Duodenal mucosa (tissue), 2 donors: ENCODE results near the gene EFCAB11.

Source experiments
- H3K27ac ChIP-seq: one replicate; pipeline ENCODE4 v1.7.0; 2013; ENCODE audit warnings: low read depth, low read length
- H3K27me3 ChIP-seq, 2 donors: one replicate each; pipeline ENCODE4 v1.7.0; 2013; ENCODE audit warnings: low read length in 2 of 2, control low read depth in 1 of 2; ENCODE audit not compliant: insufficient read depth in 2 of 2, control insufficient read depth in 1 of 2
- H3K36me3 ChIP-seq, 2 donors: one replicate each; pipeline ENCODE4 v1.7.0; 2013; ENCODE audit warnings: low read length in 2 of 2, control low read depth in 1 of 2; ENCODE audit not compliant: insufficient read depth in 2 of 2, control insufficient read depth in 1 of 2
- H3K4me1 ChIP-seq, 2 donors: one replicate each; pipeline ENCODE4 v1.7.0; 2013; ENCODE audit warnings: low read length in 2 of 2, control low read depth in 1 of 2; ENCODE audit not compliant: insufficient read depth in 2 of 2, control insufficient read depth in 1 of 2
- H3K4me3 ChIP-seq, 2 donors: one replicate each; pipeline ENCODE4 v1.7.0; 2013; ENCODE audit warnings: low read length in 2 of 2, low read depth in 1 of 2
- H3K9ac ChIP-seq, 2 donors: one replicate each; pipeline ENCODE4 v1.7.0; 2013; ENCODE audit warnings: low read length in 2 of 2, low read depth in 1 of 2
- H3K9me3 ChIP-seq, 2 donors: one replicate each; pipeline ENCODE4 v1.7.0; 2013; ENCODE audit warnings: low read length in 2 of 2, control low read depth in 1 of 2; ENCODE audit not compliant: control insufficient read depth in 1 of 2

The EFCAB11 gene, protein sequence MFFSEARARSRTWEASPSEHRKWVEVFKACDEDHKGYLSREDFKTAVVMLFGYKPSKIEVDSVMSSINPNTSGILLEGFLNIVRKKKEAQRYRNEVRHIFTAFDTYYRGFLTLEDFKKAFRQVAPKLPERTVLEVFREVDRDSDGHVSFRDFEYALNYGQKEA

DNA sequence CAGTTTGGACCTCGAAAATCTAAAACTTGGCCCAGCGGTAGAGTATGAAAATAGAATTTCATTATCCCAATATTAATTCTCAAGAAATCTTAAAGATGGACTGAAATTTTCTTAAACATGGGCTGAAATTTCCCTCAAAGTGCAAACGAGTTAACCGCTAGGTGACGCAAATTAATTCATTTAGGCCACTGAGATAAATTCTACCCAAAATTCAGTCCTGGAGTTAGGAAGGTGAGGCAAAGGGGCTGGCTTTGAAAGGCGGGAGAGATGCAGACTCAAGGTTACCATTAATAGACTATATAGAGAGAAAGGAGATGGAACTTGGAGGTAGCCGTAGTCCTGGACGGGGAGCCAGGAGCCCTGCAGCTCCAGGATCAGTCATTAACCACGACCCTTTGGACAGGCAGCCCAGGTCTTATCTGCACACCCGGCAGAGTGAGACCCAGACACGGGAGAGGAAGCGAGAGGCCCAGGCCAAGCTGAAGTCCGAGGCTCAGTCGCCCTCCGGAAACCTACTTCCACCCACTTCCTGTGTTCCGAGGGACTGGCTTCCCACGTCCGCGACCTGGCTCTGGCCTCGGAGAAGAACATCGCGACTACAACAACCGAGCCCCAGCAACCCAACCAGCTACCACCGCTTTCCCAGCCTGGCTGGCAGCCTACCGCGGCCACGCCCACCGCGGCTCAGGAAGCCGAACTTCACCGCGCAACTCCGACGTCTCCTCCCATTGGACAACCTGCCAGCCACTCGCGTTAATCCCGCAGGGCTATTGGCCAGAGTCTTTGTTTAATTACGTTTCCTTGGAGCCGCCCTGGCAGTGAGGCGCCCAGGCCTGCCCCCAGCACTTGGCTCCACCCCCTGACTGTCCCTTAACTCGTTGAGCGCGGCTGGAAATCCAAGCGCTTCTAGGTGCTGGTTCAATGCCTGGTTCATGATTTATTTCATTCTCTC, at the start of gene EFCAB11:
EFCAB11 (minus strand) TSS at position 661 of the 952 bp plus-strand sequence; CDS start at position 591, 70 bp downstream.
- peak within 1 kb of the TSS; percentile 72 to 87 for H3K9ac ChIP-seq
- peak within 1 kb of the TSS; percentile 55 for H3K27ac ChIP-seq
- H3K36me3 ChIP-seq = peaks cover 0 to 10% of the 10 kb centered on the region in 2 donors
- no peaks in the 10 kb centered on the region for H3K9me3 ChIP-seq
- H3K4me3 ChIP-seq = peak within 1 kb of the TSS; percentile 93 to 99
- peaks cover 13 to 27% of the 10 kb centered on the region in 2 donors for H3K4me1 ChIP-seq
- H3K27me3 ChIP-seq = no peaks in the 10 kb centered on the region

DNA sequence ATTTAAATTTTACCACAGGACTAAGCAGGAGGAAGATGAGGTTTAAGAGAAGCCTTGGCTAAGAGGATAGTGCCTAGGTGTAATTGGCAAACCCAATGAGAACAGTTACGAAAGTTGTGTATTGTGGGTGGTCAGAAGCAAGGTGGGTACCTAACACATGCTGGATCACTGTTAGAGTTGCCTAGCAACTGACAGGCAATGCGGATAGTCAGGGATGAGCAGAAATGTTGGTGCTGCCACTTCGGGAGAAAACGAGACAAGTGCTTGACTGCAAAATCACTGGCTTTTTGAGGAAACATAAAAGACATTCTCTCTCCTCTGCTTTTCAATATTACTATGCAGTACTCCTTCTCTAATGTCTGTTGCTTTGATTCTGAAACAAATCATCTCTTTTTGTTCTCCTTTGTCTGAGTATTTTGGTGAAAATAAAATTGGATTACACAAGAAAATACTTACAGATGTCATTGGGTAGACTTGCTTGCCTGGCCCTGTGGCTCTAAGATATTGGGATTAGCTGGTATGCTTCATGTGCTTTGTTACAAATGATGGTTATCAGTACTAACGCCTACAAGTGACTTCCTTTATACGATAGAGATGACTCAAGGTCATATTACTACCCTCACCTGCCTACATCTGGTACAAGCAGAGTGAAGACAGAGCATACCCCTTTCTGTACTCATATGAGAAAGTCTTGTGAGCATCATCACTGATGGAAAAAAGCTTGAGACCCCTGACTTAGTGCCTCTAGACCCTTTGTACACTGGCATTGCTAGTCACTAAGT, 49.2 kb upstream of the EFCAB11 start:
- Histone ChIP-seq H3K36me3 (peaks cover 6 to 17% of the 10 kb centered on the region in 2 donors), H3K27me3 (no peaks in the 10 kb centered on the region), H3K27ac (no peak overlapping the region), H3K4me3 (no peak overlapping the region), H3K9me3 (no peaks in the 10 kb centered on the region), H3K9ac (no peak overlapping the region), H3K4me1 (no peaks in the 10 kb centered on the region)

DNA sequence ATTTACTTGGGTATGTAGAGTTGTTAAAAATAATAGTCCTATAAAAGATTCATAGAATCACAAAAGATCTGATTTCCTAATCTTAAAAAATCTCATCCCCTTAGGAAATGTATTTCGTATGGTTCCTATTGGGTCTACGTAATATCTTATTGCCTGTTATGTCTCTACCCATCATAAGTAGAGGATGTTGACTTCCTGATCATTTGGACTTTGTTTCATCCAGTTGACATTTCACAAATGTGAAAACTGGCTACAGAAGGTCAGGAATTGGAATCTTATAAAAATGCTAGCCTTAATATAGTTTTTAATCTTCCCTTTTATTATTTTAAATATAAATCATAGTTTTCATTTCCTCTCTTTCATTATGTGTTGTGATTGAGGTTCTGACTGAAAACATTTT, 46.4 kb upstream of the EFCAB11 start:
- H3K9me3 ChIP-seq = no peaks in the 10 kb centered on the region
- no peaks in the 10 kb centered on the region for H3K27me3 ChIP-seq
- peaks cover 11 to 34% of the 10 kb centered on the region in 2 donors for H3K36me3 ChIP-seq
- H3K9ac ChIP-seq = no peak overlapping the region
- no peaks in the 10 kb centered on the region for H3K4me1 ChIP-seq
- no peak overlapping the region for H3K27ac ChIP-seq
- no peak overlapping the region for H3K4me3 ChIP-seq

DNA sequence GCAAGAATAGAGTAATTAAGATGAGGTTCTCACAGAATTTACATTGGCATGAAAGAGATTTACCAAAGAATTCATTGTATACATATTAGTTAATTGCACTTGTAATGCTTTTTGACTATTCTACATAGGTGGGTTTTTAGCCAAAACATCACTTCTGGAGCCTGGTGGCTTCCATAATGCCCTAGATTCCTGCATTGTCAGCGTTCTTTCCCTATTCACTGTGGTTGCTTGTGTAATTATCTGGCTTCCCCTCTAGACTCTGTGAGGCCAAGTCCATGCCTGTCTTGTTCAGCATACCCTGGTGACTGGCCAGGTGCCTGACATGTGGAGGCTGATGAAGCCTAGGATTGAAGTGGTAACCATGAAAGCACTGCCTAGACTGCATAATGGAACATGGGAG, 42.4 kb upstream of the EFCAB11 start:
- H3K9ac ChIP-seq = no peak overlapping the region
- H3K9me3 ChIP-seq = no peaks in the 10 kb centered on the region
- no peaks in the 10 kb centered on the region for H3K4me1 ChIP-seq
- no peak overlapping the region for H3K27ac ChIP-seq
- H3K36me3 ChIP-seq = peaks cover 21 to 52% of the 10 kb centered on the region in 2 donors
- no peak overlapping the region for H3K4me3 ChIP-seq
- H3K27me3 ChIP-seq = no peaks in the 10 kb centered on the region

DNA sequence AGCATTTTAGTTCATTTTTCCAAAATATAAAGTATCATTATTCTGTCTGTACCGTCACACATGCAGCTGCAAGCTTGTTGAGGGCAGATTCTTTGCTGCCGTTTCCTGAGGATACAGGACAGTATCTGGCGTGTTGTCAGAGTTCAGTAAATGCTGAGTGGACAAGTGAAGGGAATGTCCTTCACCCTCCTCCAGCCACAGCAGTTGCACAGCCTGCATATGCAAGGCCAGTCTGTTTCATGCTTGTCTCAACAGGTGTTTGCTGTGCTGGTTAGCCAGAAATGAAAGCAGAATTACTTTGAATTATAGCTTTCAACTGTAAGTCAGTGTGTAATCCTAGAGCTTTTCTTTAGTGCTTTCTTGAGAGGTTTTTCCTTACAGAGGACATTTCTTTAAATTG, 37.7 kb upstream of the EFCAB11 start:
- peaks cover 21 to 66% of the 10 kb centered on the region in 2 donors for H3K36me3 ChIP-seq
- no peak overlapping the region for H3K27ac ChIP-seq
- H3K9me3 ChIP-seq = no peaks in the 10 kb centered on the region
- no peak overlapping the region for H3K9ac ChIP-seq
- no peaks in the 10 kb centered on the region for H3K4me1 ChIP-seq
- H3K4me3 ChIP-seq = no peak overlapping the region
- H3K27me3 ChIP-seq = no peaks in the 10 kb centered on the region

DNA sequence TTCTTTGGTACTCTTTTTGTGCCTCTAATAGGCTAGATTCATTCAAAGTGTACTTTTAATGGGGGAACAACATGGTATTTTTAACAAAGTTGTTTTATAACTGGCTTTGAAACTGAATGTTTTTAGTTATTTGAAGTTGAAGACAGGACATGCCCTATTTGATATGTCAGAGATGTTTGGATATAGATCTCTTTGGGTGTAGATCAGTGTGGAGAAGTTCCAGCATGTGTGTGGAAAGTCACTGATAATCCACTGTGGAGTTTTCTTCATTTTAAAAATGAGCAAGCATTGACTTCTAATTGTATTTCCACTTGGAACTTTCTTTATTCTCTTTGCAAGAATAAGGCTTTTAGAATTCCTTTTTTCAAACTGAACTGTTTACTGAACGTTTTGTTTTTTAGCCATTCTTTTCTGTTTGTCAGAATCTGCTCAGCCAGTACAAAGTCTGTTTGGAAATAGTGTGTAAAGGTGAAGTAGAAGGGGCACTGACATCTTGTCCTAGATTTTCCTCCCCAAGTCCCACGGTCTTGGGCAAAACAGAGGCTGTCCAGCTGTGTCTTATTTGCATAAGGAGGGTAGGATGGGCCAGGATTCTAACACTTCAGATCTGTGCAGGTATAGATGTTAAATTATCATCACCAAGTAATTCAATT, 36.2 kb upstream of the EFCAB11 start:
- Histone ChIP-seq H3K36me3 (peaks cover 16 to 66% of the 10 kb centered on the region in 2 donors), H3K4me3 (no peak overlapping the region), H3K27ac (no peak overlapping the region), H3K4me1 (no peaks in the 10 kb centered on the region), H3K9ac (no peak overlapping the region), H3K27me3 (no peaks in the 10 kb centered on the region), H3K9me3 (no peaks in the 10 kb centered on the region)

DNA sequence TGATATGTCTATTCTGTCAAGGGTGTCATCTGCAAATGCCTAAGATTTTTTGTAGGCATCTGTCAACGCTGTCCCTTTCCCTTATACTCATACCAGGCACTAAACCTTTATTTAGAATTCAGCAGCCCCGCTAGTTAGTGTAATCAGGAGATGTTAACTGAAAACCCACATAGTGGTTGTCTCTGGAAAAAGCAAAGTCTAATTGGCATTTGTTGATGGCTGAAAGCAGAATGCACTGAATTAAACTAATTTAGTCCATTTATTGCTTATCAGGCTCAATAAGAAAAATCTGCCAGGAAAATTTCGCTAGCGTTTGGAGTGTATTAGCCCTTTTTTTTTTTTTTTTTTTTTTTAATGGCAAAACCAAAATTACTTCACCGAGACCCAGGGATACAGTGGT, 35.7 kb upstream of the EFCAB11 start:
- peaks cover 16 to 62% of the 10 kb centered on the region in 2 donors for H3K36me3 ChIP-seq
- H3K9me3 ChIP-seq = no peaks in the 10 kb centered on the region
- no peak overlapping the region for H3K9ac ChIP-seq
- H3K4me3 ChIP-seq = no peak overlapping the region
- no peaks in the 10 kb centered on the region for H3K4me1 ChIP-seq
- H3K27me3 ChIP-seq = no peaks in the 10 kb centered on the region
- no peak overlapping the region for H3K27ac ChIP-seq

DNA sequence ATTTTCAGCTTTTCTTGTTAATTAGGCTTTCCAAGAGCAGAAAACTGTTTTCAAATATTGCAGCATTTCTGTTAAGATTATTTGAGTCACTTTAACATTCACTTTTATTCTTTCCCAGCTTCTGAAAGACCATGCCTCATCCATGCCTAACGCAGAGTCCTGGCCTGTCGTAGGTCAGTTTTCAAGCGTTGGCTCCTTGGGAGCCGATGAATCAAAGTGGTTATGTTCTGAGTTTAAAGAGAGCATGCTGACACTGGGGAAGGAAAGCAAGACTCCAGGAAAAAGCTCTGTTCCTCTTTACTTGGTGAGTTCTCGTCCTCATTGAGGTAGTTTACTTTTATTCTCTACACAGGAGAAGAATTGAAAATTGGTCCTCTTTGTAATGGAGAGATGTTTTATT, 34.3 kb upstream of the EFCAB11 start:
- H3K27ac ChIP-seq = no peak overlapping the region
- H3K4me3 ChIP-seq = no peak overlapping the region
- H3K4me1 ChIP-seq = no peaks in the 10 kb centered on the region
- no peaks in the 10 kb centered on the region for H3K9me3 ChIP-seq
- no peak overlapping the region for H3K9ac ChIP-seq
- H3K36me3 ChIP-seq = peaks cover 11 to 49% of the 10 kb centered on the region in 2 donors
- H3K27me3 ChIP-seq = no peaks in the 10 kb centered on the region

DNA sequence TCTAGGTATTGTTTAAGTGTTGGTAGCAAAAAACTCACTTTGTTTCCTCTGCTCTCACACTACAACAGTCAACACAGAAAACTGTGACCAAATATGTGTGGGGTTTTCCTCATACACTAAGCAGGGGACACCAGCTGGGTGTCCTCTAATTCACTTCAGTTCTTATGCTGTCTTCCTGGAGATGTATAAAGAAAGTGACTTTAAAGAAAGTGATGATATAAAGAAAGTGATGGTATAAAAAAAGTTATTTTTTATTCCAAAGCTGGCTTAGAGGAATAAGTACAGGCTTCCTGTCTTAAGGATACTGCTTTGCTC, 32.6 kb upstream of the EFCAB11 start:
- H3K4me3 ChIP-seq = no peak overlapping the region
- no peaks in the 10 kb centered on the region for H3K9me3 ChIP-seq
- no peak overlapping the region for H3K27ac ChIP-seq
- no peak overlapping the region for H3K9ac ChIP-seq
- no peaks in the 10 kb centered on the region for H3K27me3 ChIP-seq
- no peaks in the 10 kb centered on the region for H3K4me1 ChIP-seq
- H3K36me3 ChIP-seq = peaks cover 7 to 42% of the 10 kb centered on the region in 2 donors
